HUES6 (cell line): Measurements from ENCODE around the gene SWT1.
A peak's percentile ranks its signal among the peaks of the same experiment; 100 is the strongest.

Experiments used
- H3K27ac ChIP-seq: 2 replicates; pipeline ENCODE4 v1.7.0; 2013; ENCODE audit warnings: low read depth, mild to moderate bottlenecking, low read length, inconsistent platforms
- H3K27me3 ChIP-seq: 2 replicates; pipeline ENCODE4 v1.6.1; 2013; ENCODE audit warnings: low read length; ENCODE audit not compliant: control insufficient read depth, insufficient read depth
- H3K36me3 ChIP-seq: 2 replicates; pipeline ENCODE4 v1.6.1; 2013; ENCODE audit warnings: low read length; ENCODE audit not compliant: control insufficient read depth, insufficient read depth
- H3K4me1 ChIP-seq: 2 replicates; pipeline ENCODE4 v1.6.1; 2013; ENCODE audit warnings: low read length; ENCODE audit not compliant: control insufficient read depth, insufficient read depth
- H3K4me3 ChIP-seq: 2 replicates; pipeline ENCODE4 v1.5.1; 2013; ENCODE audit warnings: low read depth, low read length
- H3K9ac ChIP-seq: one replicate; pipeline ENCODE4 v1.6.1; 2013; ENCODE audit warnings: mild to moderate bottlenecking, low read length
- H3K9me3 ChIP-seq: 2 replicates; pipeline ENCODE4 v1.6.1; 2013; ENCODE audit warnings: low read depth, low read length; ENCODE audit not compliant: control insufficient read depth, insufficient read depth

Gene SWT1

GRCh38 chr1:185151215-185151614, 5.8 kb upstream of the SWT1 start:
- Histone ChIP-seq H3K4me1 (peaks cover 5% of the 10 kb centered on the region; the same call in 1 of the 2 replicates), H3K27me3 (no peaks in the 10 kb centered on the region), H3K4me3 (no peak overlapping the region), H3K27ac (no peak overlapping the region), H3K9ac (no peak overlapping the region), H3K9me3 (no peaks in the 10 kb centered on the region), H3K36me3 (peaks cover 35% of the 10 kb centered on the region)

- Histone ChIP-seq H3K9ac (no peak overlapping the region), H3K36me3 (peaks cover 27% of the 10 kb centered on the region), H3K9me3 (no peaks in the 10 kb centered on the region), H3K4me1 (peaks cover 5% of the 10 kb centered on the region; the same call in 1 of the 2 replicates), H3K4me3 (no peak overlapping the region), H3K27ac (no peak overlapping the region), H3K27me3 (no peaks in the 10 kb centered on the region)
These were observed 4.7 kb upstream of the SWT1 start for GRCh38 chr1:185152187-185152767.

- Histone ChIP-seq H3K4me3 (peak overlapping the region; percentile 78; the same call in 1 of the 2 replicates), H3K9ac (no peak overlapping the region), H3K27me3 (no peaks in the 10 kb centered on the region), H3K27ac (no peak overlapping the region), H3K4me1 (peaks cover 9% of the 10 kb centered on the region; the same call in 1 of the 2 replicates), H3K36me3 (peaks cover 7% of the 10 kb centered on the region; the same call in 1 of the 2 replicates), H3K9me3 (no peaks in the 10 kb centered on the region)
These were observed 2.0 kb upstream of the SWT1 start for GRCh38 chr1:185154912-185155513.

- Histone ChIP-seq H3K27ac (peak overlapping the region; percentile 80; the same call in 1 of the 2 replicates), H3K36me3 (peaks cover under 1% of the 10 kb centered on the region; the same call in 1 of the 2 replicates), H3K9ac (peak overlapping the region; percentile 85), H3K9me3 (no peaks in the 10 kb centered on the region), H3K4me3 (peak overlapping the region; percentile 78), H3K4me1 (peaks cover 9% of the 10 kb centered on the region; the same call in 1 of the 2 replicates), H3K27me3 (no peaks in the 10 kb centered on the region)
These were observed 1.2 kb upstream of the SWT1 start for GRCh38 chr1:185155600-185156287.

- H3K27ac ChIP-seq, result peak overlapping the region; percentile 80
- H3K4me1 ChIP-seq, result peaks cover 9% of the 10 kb centered on the region; the same call in 1 of the 2 replicates
- no peaks in the 10 kb centered on the region for H3K36me3 ChIP-seq
- H3K9me3 ChIP-seq, result no peaks in the 10 kb centered on the region
- H3K9ac ChIP-seq, result peak overlapping the region; percentile 85
- H3K4me3 ChIP-seq, result peak overlapping the region; percentile 78
- H3K27me3 ChIP-seq, result no peaks in the 10 kb centered on the region
These were observed 596 bp upstream of the SWT1 start for GRCh38 chr1:185156288-185156853.

GRCh38 chr1:185157599-185158412, 839 bp downstream of the SWT1 start:
- Histone ChIP-seq H3K27ac (no peak overlapping the region), H3K4me1 (peaks cover 9% of the 10 kb centered on the region; the same call in 1 of the 2 replicates), H3K36me3 (no peaks in the 10 kb centered on the region), H3K9ac (peak overlapping the region; percentile 61), H3K4me3 (peak overlapping the region; percentile 78), H3K27me3 (no peaks in the 10 kb centered on the region), H3K9me3 (no peaks in the 10 kb centered on the region)

GRCh38 chr1:185158800-185159199, 1.8 kb downstream of the SWT1 start:
- Histone ChIP-seq H3K9me3 (no peaks in the 10 kb centered on the region), H3K27me3 (no peaks in the 10 kb centered on the region), H3K27ac (no peak overlapping the region), H3K36me3 (no peaks in the 10 kb centered on the region), H3K9ac (no peak overlapping the region), H3K4me1 (peaks cover 9% of the 10 kb centered on the region; the same call in 1 of the 2 replicates), H3K4me3 (no peak overlapping the region)

- Histone ChIP-seq H3K9me3 (no peaks in the 10 kb centered on the region), H3K4me1 (peaks cover 9% of the 10 kb centered on the region; the same call in 1 of the 2 replicates), H3K9ac (no peak overlapping the region), H3K27me3 (no peaks in the 10 kb centered on the region), H3K36me3 (no peaks in the 10 kb centered on the region), H3K4me3 (no peak overlapping the region), H3K27ac (no peak overlapping the region)
These were observed 3.0 kb downstream of the SWT1 start for GRCh38 chr1:185159966-185160365.

- no peak overlapping the region for H3K4me3 ChIP-seq
- no peak overlapping the region for H3K27ac ChIP-seq
- no peaks in the 10 kb centered on the region for H3K9me3 ChIP-seq
- H3K9ac ChIP-seq, result no peak overlapping the region
- 0 out of 2 replicates have a peak, but pooled peaks cover 2% of the 10 kb centered on the region for H3K36me3 ChIP-seq
- H3K27me3 ChIP-seq, result no peaks in the 10 kb centered on the region
- H3K4me1 ChIP-seq, result 0 out of 2 replicates have a peak, but pooled peaks cover 4% of the 10 kb centered on the region
These were observed 5.5 kb downstream of the SWT1 start for GRCh38 chr1:185162491-185162890.

- Histone ChIP-seq H3K4me3 (no peak overlapping the region), H3K9ac (no peak overlapping the region), H3K4me1 (no peaks in the 10 kb centered on the region), H3K36me3 (0 out of 2 replicates have a peak, but pooled peaks cover 2% of the 10 kb centered on the region), H3K9me3 (no peaks in the 10 kb centered on the region), H3K27me3 (no peaks in the 10 kb centered on the region), H3K27ac (no peak overlapping the region)
These were observed 9.1 kb downstream of the SWT1 start for GRCh38 chr1:185166106-185166505.
